ENCODE data around the gene GPS1.
A peak's percentile ranks its signal among the peaks of the same experiment; 100 is the strongest.

GPS1 gene

DNA sequence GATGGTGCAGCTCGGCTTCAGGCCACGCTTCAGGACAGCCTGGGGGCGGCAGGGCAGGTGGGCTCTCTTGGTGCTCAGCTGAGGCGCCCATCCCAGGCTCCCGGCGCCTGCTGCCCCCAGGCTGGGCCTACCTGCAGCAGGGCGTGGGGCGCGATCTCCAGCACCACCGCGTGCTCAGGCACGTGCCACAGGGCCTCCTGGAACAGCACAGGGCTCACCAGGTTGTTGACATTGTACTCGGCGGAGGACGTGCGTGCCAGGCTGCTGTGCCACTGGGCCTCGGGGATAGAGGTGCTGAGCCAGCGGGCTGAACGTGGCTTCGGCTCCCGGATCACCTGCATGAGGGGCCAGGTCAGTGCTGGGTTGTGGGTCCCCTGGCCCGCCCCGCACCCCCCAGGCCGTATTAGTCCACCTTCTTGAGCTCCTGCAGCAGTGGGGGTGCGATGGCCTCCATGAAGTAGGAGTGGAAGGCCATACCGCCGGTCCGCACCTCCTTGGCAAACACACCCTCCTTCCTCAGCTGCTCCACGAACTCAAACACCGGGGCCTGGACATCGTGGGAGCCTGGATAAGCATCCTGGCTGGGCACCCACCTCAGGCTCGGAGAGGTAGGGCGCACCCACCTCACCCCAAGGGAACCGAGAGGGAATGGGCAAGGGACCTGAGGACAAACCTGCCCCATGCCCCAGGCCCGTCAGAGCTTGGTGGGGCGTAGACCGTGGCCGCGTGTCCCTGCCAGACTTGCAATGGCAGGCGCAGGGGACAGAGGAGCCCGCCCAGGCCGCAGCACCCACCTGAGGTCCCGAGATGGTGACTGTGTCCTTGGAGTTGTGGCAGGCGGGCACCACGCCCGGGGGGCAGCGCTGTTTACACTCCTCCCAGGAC, 37.4 kb downstream of the GPS1 start:
- no peak for DNase-seq (ENCODE audit: low read depth in 1 of 2, low spot score in 1 of 2)

DNA sequence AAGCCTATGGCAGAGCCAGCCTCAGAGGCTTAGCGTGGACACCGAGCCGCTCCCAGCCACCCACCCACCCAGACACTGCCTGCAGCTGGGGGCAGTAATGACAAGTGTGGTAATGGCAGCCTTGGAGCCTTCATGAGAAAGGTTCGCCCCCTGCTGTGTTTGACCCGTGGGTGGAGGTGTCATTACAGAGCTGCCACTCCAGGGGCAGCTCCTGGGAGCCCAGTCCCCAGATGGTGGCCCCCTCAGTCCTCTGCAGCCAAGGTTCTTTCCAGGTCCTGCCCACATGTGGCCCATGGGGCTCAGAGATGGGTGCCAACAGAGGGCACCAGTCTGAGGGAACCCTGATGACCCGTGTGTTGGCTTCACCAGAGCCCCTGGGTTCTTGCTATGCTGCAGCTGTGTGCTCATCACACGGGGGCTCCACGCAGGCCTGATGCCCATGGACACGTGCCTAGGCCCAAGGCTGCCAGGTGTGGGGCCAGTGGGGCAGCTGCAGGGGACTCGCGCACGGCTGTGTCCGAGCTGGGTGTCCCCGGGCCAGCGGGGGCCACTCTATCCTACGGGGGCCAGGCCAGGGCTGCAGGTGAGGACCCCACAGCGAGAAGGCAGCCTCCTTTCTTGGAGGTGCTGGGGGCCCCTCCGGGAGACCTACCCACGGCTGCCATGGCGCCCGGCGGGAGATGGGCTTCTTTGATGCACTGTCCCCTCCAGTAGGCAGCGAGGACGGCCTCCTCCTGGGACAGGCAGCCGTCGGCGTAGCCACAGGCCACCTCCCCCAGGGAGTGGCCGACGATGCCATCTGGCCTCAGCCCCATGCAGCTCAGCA, 38.2 kb downstream of the GPS1 start:
- DNase-seq (ENCODE audit: low read depth in 1 of 2, low spot score in 1 of 2), result no peak

DNA sequence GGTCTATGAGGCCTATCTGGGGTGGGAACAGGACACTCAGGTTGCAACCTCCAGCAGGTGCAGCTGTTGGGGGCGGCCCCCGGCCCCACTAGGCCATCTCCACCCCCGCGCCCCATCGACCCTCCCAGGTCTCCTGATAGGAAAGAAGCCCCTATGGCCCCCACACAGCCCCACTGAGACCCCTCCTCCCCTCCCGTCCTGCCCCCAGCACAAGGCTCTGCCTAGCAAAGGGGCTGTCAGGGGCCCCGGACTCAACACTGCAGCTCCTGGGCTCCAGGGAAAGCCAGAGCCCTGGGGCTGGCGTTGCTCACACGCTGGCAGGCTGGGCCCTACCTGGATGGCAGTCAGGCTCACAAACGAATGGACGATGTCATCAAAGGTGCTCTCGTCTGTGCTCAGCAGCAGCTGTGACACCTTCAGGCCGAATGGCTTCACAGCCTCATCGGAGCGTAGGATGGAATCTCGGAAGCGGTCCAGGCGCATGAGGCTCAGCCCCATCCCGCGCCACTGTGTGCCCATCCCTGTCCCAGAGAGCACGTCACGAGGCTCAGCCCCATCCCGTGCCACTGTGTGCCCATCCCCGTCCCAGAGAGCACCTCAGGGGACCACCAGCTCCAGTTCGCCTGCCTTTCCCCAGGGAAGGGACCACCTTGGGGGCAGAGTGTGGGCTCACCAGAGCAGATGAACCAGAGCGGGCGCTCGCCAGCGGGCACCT, 39.0 kb downstream of the GPS1 start:
- no peak for DNase-seq (ENCODE audit: low read depth in 1 of 2, low spot score in 1 of 2)

DNA sequence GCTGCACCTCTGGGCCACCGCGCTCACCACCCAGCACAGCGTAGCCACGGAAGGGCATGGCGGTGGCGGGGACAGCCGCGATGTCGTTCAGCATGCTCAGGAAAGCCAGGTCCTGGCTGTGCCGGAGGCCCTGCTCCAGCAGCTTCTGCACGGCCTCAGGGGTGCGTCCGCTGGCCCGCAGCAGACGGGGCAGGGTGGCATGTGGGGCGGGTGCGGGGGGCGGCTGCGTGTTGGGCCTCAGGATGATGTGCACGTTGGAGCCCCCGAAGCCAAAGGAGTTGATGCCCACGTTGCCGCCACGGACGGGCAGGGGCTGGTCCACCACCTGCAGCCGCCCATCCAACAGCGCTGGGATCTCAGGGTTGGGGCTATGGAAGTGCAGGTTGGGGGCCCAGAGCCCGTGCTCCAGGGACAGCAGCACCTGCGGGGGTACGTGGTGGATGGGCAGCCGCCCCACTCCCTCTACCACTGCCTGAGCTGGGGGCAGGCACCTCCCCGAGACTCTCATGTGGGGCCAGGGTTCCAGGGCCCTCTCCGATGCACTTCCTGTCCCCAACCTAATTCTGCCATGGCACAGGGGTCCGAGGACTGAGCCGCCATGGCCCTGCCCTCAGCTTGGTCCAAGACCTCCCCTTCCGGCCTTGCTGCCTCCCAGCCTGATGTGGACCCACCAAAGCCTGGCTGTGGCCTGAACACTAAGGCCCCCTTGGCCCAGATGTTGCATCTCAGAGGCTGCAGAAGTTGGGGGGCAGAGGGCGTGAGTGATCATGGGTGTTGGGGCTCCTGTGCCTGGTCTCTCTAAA, 39.8 kb downstream of the GPS1 start:
- DNase-seq (ENCODE audit: low read depth in 1 of 2, low spot score in 1 of 2), result no peak

DNA sequence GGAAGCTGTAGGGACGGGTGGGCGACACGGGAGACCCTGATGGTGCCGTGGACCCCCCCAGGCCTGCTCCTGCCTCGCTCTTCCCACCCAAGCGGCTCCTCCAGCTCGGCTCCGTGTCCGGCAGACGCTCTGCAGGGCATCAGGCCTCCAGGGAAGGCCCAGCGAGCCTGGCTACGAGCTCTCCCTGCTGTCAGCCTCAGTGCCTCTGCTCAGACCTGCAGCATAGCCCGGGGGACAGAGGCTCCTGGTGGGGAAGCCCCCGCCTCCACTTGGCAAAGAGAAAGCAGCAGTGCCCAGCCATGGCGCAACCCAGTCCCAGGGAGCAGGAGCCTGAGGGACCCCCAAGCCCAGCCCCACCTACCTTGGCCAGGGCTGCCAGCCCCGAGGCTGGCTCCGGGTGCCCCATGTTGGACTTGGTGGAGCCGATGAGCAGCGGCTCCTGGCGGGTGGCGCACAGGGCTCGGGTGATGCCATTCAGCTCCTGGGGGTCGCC, 40.4 kb downstream of the GPS1 start:
- DNase-seq (ENCODE audit: low read depth in 1 of 2, low spot score in 1 of 2), result no peak

DNA sequence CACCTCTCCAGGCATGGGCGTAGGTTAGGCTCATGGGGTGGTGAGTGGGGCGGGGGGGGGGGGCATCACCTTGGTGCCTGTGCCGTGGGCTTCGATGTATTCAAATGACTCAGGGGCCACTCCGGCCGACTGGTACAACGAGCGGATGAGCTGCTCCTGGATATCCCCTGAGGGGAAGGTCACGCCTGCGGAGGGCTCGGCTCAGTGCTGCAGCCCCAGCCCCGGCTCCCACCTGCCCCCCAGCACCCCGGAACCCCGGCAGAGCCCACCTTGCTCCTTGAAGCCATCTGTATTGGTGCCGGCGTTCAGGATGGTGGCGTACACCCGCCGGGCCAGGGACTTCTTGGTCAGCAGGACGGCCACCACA, 40.9 kb downstream of the GPS1 start:
- no peak for DNase-seq (ENCODE audit: low read depth in 1 of 2, low spot score in 1 of 2)

DNA sequence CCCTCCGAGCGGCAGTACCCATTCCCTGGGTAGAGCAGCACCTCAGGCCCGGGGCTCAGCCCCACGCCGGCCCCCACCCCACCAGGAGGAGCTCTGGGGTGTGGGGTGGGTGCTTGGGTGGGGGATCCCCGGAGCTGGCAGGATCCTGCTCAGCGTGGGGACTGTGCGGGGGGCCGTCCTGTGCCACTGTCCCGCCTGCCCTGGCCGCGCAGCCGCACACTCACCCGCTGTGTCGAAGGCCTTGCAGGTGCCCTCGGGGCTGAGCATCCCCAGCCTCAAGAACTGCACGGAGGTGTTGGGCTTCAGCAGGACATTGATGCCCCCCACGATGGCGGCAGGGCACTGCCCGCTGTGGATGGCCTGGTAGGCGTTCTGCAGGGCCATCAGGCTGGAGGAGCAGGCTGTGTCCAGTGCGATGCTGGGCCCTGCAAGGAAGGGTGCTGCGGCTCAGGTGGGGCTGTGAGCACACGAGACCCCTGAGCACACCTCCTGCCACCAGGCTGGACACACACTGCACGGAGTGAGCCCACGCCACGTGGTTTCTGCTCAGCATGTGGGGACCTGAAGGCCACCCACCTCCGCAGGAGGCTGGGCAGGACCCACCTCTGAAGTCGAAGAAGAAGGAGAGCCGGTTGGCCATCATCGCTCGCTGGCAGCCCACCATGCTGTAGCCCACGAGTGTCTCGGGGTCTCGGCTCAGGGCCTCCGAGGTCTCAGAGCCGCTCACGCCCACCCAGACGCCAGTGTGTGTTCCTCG, 41.5 kb downstream of the GPS1 start:
- no peak for DNase-seq (ENCODE audit: low read depth in 1 of 2, low spot score in 1 of 2)

DNA sequence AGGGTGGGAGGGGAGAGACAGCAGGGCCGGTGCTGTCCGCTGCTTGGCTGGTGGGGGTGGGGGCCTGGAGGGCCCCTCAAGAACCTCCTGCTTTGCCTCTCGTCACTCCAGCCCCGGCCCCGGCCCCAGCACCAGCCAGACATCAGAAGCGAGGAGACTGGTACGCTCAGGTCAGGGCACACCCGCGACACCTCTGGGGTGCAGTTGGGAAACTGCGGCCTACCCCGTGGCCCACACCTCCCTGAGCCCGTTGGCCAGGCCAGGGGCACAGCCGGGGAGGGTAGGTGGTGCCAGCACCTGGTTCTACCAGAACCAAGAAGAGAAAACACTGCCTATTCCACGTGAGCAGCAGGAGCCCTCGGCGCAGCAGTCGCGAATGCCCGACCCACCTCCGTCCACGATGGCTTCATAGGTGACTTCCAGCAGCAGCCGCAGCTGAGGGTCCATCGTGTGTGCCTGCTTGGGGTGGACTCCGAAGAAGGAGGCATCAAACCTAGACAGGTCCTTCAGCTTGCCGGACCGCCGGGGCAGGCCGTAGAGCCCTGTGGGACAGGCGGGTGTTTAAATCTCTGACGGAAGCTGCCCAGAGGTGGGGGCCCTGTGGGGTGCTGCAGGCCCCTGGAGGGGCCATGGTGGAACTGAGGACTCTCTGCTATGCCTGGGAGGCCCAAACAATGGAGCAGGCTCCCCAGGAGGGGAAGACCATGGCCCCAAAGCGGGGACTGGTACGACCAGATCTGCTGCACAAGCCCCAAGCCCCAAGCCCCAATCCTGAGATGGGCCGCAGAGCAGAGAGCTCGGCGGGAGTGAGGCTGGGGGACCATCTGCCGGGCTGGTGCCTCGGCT, 43.5 kb downstream of the GPS1 start:
- no peak for DNase-seq (ENCODE audit: low read depth in 1 of 2, low spot score in 1 of 2)

DNA sequence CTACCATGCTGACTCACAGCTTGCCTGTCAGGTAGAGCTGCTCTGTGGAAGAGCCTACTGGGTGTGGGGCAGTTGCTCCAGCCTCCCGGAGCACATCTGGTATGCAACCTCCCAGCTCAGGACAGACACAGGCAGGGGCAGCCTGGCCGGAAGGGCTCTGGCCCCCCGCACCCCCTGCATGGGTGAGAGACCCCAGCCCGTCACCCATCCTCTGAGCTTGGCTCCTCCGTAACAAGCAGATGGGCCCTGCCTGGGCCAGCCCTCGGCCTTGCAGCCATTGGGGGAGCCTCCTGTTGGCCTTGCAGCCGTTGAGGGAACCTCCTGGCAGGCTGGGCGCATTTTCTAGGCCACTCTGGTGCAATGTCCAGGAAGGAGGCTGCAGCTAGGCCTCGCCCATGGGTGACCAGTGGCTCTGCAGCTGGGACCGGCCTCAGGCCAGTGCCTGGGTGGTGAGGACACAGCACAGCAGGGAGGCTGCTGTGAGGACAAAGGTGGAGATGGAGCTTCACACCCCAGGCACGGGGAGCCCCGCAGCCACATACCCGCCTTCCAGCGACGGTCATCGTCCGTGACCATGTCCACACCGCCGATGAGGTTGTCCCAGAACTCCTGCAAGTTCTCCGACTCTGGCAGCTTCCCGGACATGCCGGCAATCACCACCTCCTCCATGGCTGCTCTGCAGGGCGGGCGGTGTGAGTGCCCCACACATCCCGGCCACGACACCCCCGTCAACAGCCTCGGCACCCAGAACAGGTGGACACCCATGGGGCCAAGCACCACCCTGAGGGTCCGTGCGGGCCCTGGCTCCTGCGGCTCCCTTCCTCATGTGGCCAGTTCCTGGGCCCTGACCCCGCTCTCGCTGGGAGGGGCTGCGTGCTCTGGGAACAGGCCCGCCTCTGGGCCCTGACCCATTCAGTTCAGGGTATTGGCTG, 44.3 kb downstream of the GPS1 start:
- DNase-seq (ENCODE audit: low read depth in 1 of 2, low spot score in 1 of 2), result no peak

DNA sequence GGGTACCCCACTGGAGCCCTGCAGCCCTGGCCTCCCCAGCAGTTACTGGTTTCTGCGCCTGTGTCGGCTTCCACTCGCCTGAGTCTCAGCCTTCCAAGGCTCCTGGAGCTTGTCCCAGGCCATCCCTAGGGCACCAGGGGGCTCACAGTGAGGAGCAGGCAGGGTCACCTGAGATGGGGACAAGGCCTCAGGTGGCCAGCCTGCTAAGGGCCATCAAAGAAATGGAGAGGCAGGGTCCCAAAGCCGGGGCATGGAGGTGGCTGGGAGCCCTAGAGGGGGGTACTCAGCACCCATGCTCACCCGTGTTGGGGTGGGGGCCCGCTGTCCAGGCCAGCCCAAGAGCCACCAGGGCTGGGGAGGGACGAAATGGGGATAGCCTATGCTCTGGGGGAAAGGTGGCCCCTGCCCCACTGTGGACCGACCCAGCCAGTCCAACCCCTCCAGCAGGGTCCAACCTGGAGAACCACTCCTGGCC, 45.0 kb downstream of the GPS1 start:
- no peak for DNase-seq (ENCODE audit: low read depth in 1 of 2, low spot score in 1 of 2)

DNA sequence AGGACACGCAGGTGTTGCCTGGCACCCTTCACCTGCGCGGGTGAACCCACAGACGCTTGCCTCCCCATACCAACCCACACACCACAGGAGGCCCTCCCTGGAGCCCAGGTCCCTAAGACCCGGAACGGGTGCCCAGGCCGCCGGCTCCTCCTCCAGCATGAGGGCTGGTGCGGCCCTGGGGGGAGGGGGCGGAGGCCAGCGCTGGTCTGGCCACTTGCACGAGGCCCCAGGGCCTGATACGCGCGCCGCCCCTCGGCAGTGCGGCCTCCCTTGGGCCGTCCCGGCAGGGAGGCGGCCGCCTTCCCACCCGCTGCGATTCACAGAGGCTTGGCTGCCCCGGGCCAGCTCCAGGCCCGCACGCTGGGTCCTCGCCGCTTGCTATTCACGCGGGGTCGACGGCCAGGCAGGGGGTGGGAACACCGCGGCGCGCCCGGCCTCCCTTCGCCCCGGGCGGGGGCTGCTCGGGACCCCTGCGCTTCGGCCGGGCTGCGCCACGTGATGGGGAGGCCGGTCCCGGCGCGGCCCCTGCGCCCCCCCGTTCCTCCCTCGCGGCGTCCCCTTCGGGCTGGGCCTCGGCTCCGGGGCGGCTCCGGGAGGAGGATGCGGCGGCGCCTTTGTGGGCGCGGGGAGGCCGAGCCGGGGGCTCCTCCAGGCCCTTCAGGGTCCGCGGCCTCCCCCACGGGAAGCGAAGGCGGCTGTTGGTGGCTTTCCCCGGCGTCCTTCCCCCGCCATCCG, 45.7 kb downstream of the GPS1 start:
- DNase-seq (ENCODE audit: low read depth in 1 of 2, low spot score in 1 of 2), result no peak

DNA sequence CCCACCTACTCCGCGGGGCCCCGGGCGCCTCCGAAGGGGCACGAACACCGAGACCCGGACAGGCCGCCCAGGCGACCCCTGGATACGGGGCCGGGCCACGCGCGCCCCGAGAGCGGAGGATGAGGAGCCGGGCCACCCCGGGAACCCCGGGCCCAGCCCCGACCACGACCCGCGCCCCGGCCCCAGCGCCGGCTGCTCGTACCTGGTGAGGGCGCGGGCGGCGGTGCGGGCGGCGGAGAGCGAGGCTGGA, 46.1 kb downstream of the GPS1 start:
- DNase-seq (ENCODE audit: low read depth in 1 of 2, low spot score in 1 of 2), result no peak

DNA sequence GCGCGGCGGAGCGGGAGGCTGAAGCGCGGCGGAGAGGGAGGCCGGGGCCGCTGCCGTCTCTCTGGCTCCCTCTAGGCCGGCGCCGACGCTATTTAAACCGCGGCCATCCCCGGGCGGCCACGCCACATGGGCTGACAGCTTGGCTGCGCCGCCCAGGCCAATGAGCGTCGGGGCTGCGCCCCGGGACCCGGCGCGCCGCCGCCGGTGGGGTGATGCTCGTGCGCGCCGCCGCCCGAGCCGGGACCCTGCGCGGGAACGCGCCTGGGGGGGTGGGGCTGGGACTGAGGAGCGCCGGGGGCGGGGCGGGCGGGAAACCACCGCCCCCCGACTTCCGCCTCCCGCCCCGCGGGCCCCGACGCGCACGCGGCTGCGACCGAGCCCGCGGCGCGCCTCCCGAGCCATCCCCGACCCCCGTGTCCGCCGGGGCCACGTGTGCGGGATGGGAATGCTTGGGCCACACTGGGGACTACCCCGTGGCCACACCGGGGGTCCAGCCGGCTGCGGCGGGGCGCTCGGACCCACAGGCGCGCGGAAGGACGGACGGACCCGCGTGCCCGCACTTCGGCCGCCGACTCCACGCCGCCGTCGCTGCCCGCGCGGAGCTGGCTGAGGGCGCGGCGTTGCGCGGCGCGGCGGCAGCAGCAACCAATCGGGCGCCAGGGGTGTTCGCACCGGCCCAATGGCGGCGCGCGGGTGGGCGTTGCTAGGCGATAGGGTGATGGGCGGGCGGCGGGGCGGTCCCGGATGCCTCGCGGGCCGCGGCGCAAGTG, 46.7 kb downstream of the GPS1 start, which contains the start of gene FASN:
Gene FASN (minus strand): TSS at position 68 of the 770 bp plus-strand sequence. CDS start 1,791 bp downstream, outside the sequence.
- peak; percentile 86 to 94 for DNase-seq (ENCODE audit: low read depth in 1 of 2, low spot score in 1 of 2)

DNA sequence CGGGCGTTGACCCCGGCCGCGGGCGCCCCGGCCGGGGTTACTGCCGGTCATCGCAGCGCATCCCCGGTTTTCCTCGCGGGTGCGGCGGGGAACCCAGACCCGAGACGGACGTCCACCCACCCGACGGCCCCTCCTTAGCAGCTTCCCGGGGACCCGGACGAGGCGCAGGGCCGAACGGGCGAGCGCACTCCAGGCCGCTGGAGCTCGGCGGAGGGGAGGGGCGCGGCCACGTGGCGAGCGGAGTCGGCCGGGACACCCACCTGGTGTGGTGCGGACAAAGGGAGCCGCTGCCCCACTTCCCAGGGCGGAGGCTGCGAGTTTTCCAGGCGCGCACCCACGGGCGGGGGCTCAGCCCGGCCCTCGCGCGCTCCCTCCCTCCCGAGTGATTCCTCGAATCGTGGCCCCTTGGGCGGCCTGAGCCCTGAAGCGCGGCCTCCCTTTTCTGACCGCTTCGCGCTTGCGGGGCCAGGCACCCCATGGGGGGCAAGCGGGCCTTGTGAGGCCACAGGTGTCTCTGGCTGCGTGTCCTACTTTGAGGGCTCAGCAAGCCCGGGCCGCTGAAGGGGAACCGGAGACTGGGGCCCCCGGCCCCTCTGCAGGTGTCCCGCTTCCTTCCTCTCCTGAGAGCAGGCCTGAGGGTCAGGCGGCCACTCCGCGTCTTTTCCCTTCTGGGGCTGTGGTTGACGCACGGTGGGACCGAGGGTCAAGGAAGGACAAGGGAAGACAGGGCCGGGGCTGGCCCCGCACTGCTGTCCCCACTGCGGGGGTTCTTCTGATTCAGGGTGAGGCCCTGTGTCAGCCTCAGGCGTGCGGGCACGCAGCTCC, 47.5 kb downstream of the GPS1 start:
- DNase-seq (ENCODE audit: low read depth in 1 of 2, low spot score in 1 of 2), result no peak

DNA sequence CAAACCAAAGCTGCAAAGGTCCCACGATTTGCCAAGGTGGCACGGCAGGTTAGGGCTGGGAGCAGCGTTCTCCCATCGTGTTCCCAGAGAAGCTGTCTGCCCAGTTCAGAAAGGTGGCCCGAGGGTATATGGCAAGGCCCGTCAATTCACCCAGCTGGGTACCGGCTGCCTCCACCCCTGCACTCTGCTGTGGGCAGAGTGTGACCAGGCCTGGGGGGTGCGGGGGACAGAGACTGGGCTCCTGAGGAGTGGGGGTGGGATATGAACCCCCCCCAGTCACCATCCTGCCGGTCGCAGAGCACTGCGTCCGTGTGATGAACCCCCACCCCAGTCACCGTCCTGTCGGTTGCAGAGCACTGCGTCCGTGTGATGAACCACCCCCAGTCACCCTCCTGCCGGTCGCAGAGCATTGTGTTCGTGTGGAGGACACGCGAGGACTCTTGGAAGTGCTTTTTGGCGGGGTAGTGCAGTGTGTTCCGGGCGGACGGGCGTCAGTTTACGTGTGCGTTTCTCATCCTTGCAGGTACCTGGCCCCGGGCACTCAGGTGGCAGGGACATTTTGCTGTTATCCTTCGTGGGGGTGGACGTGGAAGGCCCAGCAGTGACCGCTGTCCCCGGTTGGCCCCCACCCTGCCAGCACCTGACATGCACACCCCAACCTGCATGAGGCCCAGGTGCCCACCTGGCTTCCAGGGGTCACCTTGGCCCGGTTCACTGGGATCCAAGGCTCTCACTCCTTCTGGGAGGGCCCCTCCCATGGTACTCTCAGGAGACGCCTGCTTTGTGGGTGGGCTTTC, 49.0 kb downstream of the GPS1 start:
- DNase-seq (ENCODE audit: low read depth in 1 of 2, low spot score in 1 of 2), result no peak

All from stimulated activated CD4-positive, alpha-beta T cell treated with anti-CD3 and anti-CD28 coated beads, Interleukin-15, amount 100 ng/mL, for 1 hour (primary cell).